ENCODE data around the gene TNFSF10.

DNA sequence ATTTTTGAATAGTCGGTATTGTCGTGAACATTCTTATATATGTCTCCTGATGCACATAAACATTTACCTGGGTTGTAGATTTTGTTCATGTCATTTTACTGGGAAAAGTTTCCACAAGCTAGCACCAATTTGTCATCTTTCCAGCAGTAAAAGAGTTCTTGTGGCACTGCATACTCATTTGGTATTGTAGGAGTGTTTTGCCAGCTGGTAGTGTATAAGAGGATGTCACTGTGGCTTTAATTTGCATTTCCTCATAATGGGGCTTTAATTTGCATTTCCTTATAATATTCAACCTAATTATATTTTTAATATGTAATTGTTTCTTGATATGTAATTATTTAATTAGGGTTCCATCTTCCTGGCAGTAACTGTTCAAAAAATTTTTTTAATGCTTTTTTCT lies 21.2 kb upstream of the TNFSF10 start:
- TF ChIP-seq, protein P1, sequence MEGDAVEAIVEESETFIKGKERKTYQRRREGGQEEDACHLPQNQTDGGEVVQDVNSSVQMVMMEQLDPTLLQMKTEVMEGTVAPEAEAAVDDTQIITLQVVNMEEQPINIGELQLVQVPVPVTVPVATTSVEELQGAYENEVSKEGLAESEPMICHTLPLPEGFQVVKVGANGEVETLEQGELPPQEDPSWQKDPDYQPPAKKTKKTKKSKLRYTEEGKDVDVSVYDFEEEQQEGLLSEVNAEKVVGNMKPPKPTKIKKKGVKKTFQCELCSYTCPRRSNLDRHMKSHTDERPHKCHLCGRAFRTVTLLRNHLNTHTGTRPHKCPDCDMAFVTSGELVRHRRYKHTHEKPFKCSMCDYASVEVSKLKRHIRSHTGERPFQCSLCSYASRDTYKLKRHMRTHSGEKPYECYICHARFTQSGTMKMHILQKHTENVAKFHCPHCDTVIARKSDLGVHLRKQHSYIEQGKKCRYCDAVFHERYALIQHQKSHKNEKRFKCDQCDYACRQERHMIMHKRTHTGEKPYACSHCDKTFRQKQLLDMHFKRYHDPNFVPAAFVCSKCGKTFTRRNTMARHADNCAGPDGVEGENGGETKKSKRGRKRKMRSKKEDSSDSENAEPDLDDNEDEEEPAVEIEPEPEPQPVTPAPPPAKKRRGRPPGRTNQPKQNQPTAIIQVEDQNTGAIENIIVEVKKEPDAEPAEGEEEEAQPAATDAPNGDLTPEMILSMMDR (IDR thresholded peaks at IDR 0.05), result no peak
- TF ChIP-seq POLR2A (IDR thresholded peaks at IDR 0.05), result no peak
